Measurements from ENCODE around the gene FLT3.

DNA sequence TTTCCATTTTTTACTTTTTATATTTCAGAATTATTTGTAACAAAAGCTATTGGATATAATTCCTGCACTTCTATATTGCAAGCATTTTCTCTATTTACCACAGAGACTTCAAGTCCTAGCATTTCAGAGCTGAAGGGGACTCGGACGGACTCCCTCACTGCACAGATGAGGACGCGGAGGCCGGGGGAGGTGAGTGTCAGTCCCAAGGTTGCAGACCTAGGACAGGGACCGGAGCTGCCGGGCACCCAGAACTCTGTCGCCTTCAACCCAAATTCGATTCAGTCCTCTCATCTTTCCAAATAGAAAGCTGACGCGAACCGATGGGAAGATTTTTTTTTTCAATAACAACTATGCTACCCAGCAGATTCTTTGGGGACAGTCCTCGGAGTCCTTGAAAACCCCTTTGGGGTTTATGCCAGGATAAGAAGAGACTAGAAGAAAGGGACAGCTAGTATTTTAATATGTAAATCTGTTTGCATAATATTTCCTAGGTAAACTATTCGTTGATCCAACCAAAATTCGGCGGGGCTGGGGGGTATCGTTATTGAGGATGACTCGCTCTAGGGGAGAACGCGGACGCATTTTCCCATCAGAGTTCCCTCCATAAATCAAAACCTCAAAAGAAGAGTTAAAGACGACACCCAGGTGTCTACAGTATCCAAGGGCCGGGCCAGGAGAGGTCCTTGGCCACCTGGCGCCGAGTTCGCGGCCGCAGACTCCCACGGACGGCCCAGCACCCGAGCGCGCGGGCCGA lies 803 bp downstream of the FLT3 start:
- TF ChIP-seq POLR2A (IDR thresholded peaks at IDR 0.05) = no peak
- TF ChIP-seq, protein P1, sequence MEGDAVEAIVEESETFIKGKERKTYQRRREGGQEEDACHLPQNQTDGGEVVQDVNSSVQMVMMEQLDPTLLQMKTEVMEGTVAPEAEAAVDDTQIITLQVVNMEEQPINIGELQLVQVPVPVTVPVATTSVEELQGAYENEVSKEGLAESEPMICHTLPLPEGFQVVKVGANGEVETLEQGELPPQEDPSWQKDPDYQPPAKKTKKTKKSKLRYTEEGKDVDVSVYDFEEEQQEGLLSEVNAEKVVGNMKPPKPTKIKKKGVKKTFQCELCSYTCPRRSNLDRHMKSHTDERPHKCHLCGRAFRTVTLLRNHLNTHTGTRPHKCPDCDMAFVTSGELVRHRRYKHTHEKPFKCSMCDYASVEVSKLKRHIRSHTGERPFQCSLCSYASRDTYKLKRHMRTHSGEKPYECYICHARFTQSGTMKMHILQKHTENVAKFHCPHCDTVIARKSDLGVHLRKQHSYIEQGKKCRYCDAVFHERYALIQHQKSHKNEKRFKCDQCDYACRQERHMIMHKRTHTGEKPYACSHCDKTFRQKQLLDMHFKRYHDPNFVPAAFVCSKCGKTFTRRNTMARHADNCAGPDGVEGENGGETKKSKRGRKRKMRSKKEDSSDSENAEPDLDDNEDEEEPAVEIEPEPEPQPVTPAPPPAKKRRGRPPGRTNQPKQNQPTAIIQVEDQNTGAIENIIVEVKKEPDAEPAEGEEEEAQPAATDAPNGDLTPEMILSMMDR (IDR thresholded peaks at IDR 0.05 in 8 of 11, conservative IDR thresholded peaks at IDR 0.05 in 3 of 11) = no peak
- no peak for TF ChIP-seq POLR2AphosphoS5 (IDR thresholded peaks at IDR 0.05)
